Tibial nerve (tissue), 4 donors: ENCODE data around the gene ZSCAN31. TPM values are rescaled to one million over a fixed set of nuclear protein-coding genes. Genes with fewer than 3 reads are reported as not detected.

Experiments
- DNase-seq, 2 donors: peaks; one replicate each; pipeline ENCODE4 v3.0.0-alpha.2; 2019; ENCODE audit warnings: low spot score in 2 of 2
- H3K27ac ChIP-seq, 4 donors: fragments of 200-600 bp; sonication (generic) in 3 of 4; one replicate each; pipeline ENCODE4 v1.5.1; 2017 to 2019; ENCODE audit warnings: mild to moderate bottlenecking in 1 of 4
- H3K27me3 ChIP-seq, 2 donors: fragments of 200-600 bp; sonication (generic) in 1 of 2; one replicate each; pipeline versions ENCODE4 v1.5.1 to v1.6.0; 2017 to 2019
- H3K36me3 ChIP-seq, 3 donors: fragments of 200-600 bp; sonication (generic); one replicate each; pipeline ENCODE4 v1.5.1; 2018 to 2019
- H3K4me1 ChIP-seq, 4 donors: fragments of 200-600 bp; sonication (generic) in 3 of 4; one replicate each; pipeline ENCODE4 v1.5.1; 2017 to 2019
- H3K4me3 ChIP-seq, 4 donors: fragments of 200-600 bp; sonication (generic) in 3 of 4; one replicate each; pipeline ENCODE4 v1.5.1; 2017 to 2019; ENCODE audit warnings: mild to moderate bottlenecking in 1 of 4, moderate library complexity in 1 of 4
- H3K9me3 ChIP-seq, 4 donors: fragments of 200-600 bp; sonication (generic) in 3 of 4; one replicate each; pipeline ENCODE4 v1.5.1; 2017 to 2019
- CTCF ChIP-seq, 5 experiments: fragments of 200-600 bp in 3 of 5; fragments of 450-650 bp in 2 of 5; sonication (generic) in 3 of 5; IDR thresholded peaks; one replicate each; pipeline ENCODE4 v1.5.1; 2016 to 2019; ENCODE audit warnings: antibody characterized with exemption in 5 of 5, mild to moderate bottlenecking in 3 of 5, moderate library complexity in 2 of 5
- EP300 ChIP-seq, 2 donors: sonication (generic); formaldehyde crosslinking; IDR thresholded peaks; one replicate each; pipeline ENCODE4 v1.6.1; 2017; ENCODE audit warnings: antibody characterized with exemption in 2 of 2, mild to moderate bottlenecking in 1 of 2
- POLR2A ChIP-seq, 2 donors: fragments of 450-650 bp; IDR thresholded peaks; one replicate each; pipeline ENCODE4 v1.6.1; 2017; ENCODE audit warnings: antibody characterized with exemption in 2 of 2, mild to moderate bottlenecking in 2 of 2, moderate library complexity in 2 of 2
- WGBS, 2 donors: methylation state at CpG; one replicate each; pipeline ENCODE4 v1.1.5; 2018; 5-methylcytosine and 5-hydroxymethylcytosine counted together
- small RNA-seq: library from RNA; depleted of rRNA; stranded (forward); fragments of <200 nt; gene quantifications from one replicate; pipeline ENCODE3, GENCODE V24; 2016
- total RNA-seq, 4 donors: library from RNA; depleted of rRNA; stranded (reverse); fragments of >200 nt; gene quantifications; one replicate each; pipeline ENCODE4 v1.1.0, GENCODE V29; 2016

Gene ZSCAN31
- total RNA-seq, 4 donors from 2014 or later, result 6.3 to 12.8 (median 9.2) TPM

DNA sequence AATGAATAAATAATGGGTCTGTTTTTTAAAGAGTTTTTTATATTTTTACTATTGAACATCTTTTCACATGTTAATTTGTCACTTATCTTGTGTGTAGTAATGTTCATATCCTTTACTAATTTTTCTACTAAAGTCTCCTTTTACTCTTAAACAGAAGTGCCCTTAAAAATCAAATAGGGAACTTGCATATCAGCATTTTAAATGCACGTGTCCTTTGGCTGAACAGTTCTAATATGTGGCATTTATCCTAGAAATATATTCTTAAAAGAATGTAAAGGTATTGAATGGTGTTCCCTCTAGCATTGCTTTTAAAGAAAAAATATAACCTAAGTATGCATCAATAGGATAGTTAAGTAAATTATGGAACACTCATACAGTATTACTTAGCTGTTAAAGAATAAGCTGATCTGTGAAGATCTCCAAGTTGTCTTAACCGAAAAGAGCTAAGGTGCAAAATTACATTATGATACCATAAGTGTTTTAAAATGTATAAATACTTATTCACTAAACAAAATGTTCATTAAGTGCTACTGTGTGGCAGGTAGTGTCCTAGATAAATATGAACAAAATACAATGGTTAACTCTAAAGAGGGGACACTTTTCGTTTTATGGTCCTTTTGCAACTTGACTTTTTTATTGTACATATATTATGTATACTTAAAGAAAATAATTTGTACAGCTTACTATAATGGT lies 55.2 kb downstream of the ZSCAN31 start:
- no peak overlapping the region for H3K27ac ChIP-seq
- H3K9me3 ChIP-seq, result peaks cover 0 to 24% (median 0%) of the 10 kb centered on the region in 4 donors
- no peaks in the 10 kb centered on the region for H3K27me3 ChIP-seq
- TF ChIP-seq EP300 (IDR thresholded peaks at IDR 0.05) (no peak), CTCF (IDR thresholded peaks at IDR 0.05) (no peak), POLR2A (IDR thresholded peaks at IDR 0.05) (no peak)
- H3K4me3 ChIP-seq, result peak overlapping the region; percentile 39 to 74 (median 64)
- peaks cover 0 to 17% (median 5%) of the 10 kb centered on the region in 4 donors for H3K4me1 ChIP-seq
- WGBS, 2 donors, result 38% methylated on average over 3 of the region's 3 CpGs
- DNase-seq, result no peak
- peaks cover under 1 to 50% (median 2%) of the 10 kb centered on the region in 3 donors for H3K36me3 ChIP-seq

DNA sequence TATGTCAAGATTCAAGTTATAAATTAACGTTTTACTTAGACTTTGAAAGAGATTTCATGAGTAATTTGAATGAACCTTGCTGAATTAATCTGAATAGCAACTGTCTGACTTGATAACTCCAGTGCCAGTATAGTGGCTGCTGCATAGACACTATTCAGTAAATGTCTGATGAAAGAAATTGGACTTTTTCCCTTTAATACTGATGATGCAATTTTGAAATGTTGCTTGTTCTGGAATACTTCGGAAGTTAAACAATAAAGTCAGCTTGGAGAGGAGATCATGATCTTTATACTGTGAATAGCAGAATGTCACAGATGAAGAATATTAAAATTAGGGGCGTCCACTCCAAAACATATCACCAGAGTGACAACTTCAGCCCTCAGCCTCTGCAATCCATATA lies 58.2 kb downstream of the ZSCAN31 start:
- WGBS, 2 donors, result 57 to 61% methylated on average over 3 of the region's 3 CpGs
- peaks cover 4 to 50% (median 18%) of the 10 kb centered on the region in 3 donors for H3K36me3 ChIP-seq

GRCh38 chr6:28274888-28275287 lies 61.1 kb downstream of the ZSCAN31 start:
- no peak for TF ChIP-seq POLR2A (IDR thresholded peaks at IDR 0.05)
- TF ChIP-seq CTCF (IDR thresholded peaks at IDR 0.05), result no peak
- TF ChIP-seq EP300 (IDR thresholded peaks at IDR 0.05), result no peak
- peaks cover 4 to 73% (median 18%) of the 10 kb centered on the region in 3 donors for H3K36me3 ChIP-seq
- no peak overlapping the region for H3K4me3 ChIP-seq
- no peak overlapping the region for H3K27ac ChIP-seq
- peaks cover 0 to 22% (median 0%) of the 10 kb centered on the region in 4 donors for H3K9me3 ChIP-seq
- H3K4me1 ChIP-seq, result no peaks in the 10 kb centered on the region
- H3K27me3 ChIP-seq, result no peaks in the 10 kb centered on the region
- DNase-seq, result no peak

More for the DNA sequence above, 58.2 kb downstream of the ZSCAN31 start:
- TF ChIP-seq EP300 (IDR thresholded peaks at IDR 0.05) (no peak), CTCF (IDR thresholded peaks at IDR 0.05) (no peak), POLR2A (IDR thresholded peaks at IDR 0.05) (no peak)
- H3K4me3 ChIP-seq, result no peak overlapping the region
- peaks cover 0 to 23% (median 0%) of the 10 kb centered on the region in 4 donors for H3K9me3 ChIP-seq
- H3K4me1 ChIP-seq, result peaks cover 0 to 16% (median 5%) of the 10 kb centered on the region in 4 donors
- no peak overlapping the region for H3K27ac ChIP-seq
- no peak for DNase-seq
- H3K27me3 ChIP-seq, result no peaks in the 10 kb centered on the region

Small RNA genes lying within 50 kb of the gene (small RNA-seq; reads per million reads assigned to genes)
- gene AL021997.1 (not detected), gene AL021997.2 (not detected)

Other genes starting within 250 kb of the ZSCAN31 start
- 1 to 10 TPM in 3 of 4 donors, under 1 TPM in 1; 0.78 to 9.9 (median 3.6) TPM for gene ZSCAN16, start 211.5 kb downstream of the ZSCAN31 start, total RNA-seq
- gene ZKSCAN8, start 194.3 kb downstream of the ZSCAN31 start, total RNA-seq, result 10 to 100 TPM; 19.8 to 38.4 (median 24.8) TPM
- 10 to 100 TPM; 11.9 to 22.2 (median 14.2) TPM for gene ZSCAN9, start 110.9 kb downstream of the ZSCAN31 start, total RNA-seq
- gene ZKSCAN4, start 83.9 kb downstream of the ZSCAN31 start, total RNA-seq, result 1 to 10 TPM; 3.5 to 9.2 (median 7.3) TPM
- 1 to 10 TPM; 1.2 to 4.2 (median 1.8) TPM for gene NKAPL, start 76.9 kb downstream of the ZSCAN31 start, total RNA-seq
- 10 to 100 TPM; 12.2 to 38.2 (median 23.7) TPM for gene ZSCAN26, start 69.0 kb downstream of the ZSCAN31 start, total RNA-seq
- 1 to 10 TPM; 5.0 to 6.9 (median 6.5) TPM for gene PGBD1, start 54.6 kb downstream of the ZSCAN31 start, total RNA-seq
- gene ZKSCAN3, start 13.8 kb upstream of the ZSCAN31 start, total RNA-seq, result 10 to 100 TPM in 1 of 4 donors, 1 to 10 TPM in 3; 4.5 to 15.1 (median 7.1) TPM
- gene ZSCAN12, start 63.6 kb upstream of the ZSCAN31 start, total RNA-seq, result 1 to 10 TPM; 4.7 to 7.8 (median 7.2) TPM
- 1 to 10 TPM; 1.5 to 6.6 (median 2.6) TPM for gene ZSCAN23, start 107.3 kb upstream of the ZSCAN31 start, total RNA-seq
- gene GPX6, start 179.6 kb upstream of the ZSCAN31 start, total RNA-seq, result not detected
- gene GPX5, start 189.7 kb upstream of the ZSCAN31 start, total RNA-seq, result not detected